CD4-positive, alpha-beta memory T cell (primary cell): ENCODE measurements around the gene SLC16A4. TPM values are rescaled to one million over a fixed set of nuclear protein-coding genes. Genes with fewer than 3 reads are reported as not detected.

Experiments used
- CTCF ChIA-PET: fragments of 350-600 bp; sonication (Branson Sonifier 250); formaldehyde crosslinking; loops from one replicate; lab custom pipeline; 2021; ENCODE audit warnings: inconsistent platforms; ENCODE audit not compliant: partially characterized antibody; lab: Charles Lee
- POLR2A ChIA-PET: fragments of 350-600 bp; sonication (Branson Sonifier 250); formaldehyde crosslinking; loops from one replicate; lab custom pipeline; 2021; ENCODE audit not compliant: partially characterized antibody; lab: Charles Lee
- DNase-seq, 5 donors: peaks; one replicate each; pipeline versions ENCODE4 v3.0.0 to v3.0.0-alpha.2; 2020 to 2022; ENCODE audit warnings: mixed read lengths in 1 of 5
- H3K27ac ChIP-seq: one replicate; pipeline ENCODE4 v1.7.0; 2013; ENCODE audit warnings: low read depth, low read length
- H3K27me3 ChIP-seq: 2 replicates; pipeline ENCODE4 v1.7.0; 2013; ENCODE audit warnings: mild to moderate bottlenecking, low read length, moderate library complexity; ENCODE audit not compliant: insufficient read depth
- H3K36me3 ChIP-seq: 2 replicates; pipeline ENCODE4 v1.7.0; 2013; ENCODE audit warnings: mild to moderate bottlenecking, low read length, moderate library complexity; ENCODE audit not compliant: insufficient read depth
- H3K4me1 ChIP-seq: 2 replicates; pipeline ENCODE4 v1.7.0; 2013; ENCODE audit warnings: mild to moderate bottlenecking, low read length, moderate library complexity; ENCODE audit not compliant: insufficient read depth
- H3K4me3 ChIP-seq, 2 donors: one replicate each; pipeline ENCODE4 v1.7.0; 2013; ENCODE audit warnings: low read length in 2 of 2, mild to moderate bottlenecking in 1 of 2
- H3K9me3 ChIP-seq, 2 donors: one replicate each; pipeline ENCODE4 v1.7.0; 2013; ENCODE audit warnings: low read length in 2 of 2, control low read depth in 1 of 2; ENCODE audit not compliant: control insufficient read depth in 1 of 2
- H3K27ac Mint-ChIP-seq, 7 donors: one replicate each; pipeline ENCODE4 v1.8.0; 2020 to 2021; ENCODE audit warnings: mixed read lengths in 7 of 7, mild to moderate bottlenecking in 6 of 7, inconsistent platforms in 3 of 7, moderate library complexity in 3 of 7
- H3K27me3 Mint-ChIP-seq, 2 donors: one replicate each; pipeline ENCODE4 v1.8.0; 2020 to 2021; ENCODE audit warnings: mixed read lengths in 2 of 2
- H3K36me3 Mint-ChIP-seq, 2 donors: one replicate each; pipeline ENCODE4 v1.8.0; 2020 to 2021; ENCODE audit warnings: mixed read lengths in 2 of 2, inconsistent platforms in 1 of 2, mild to moderate bottlenecking in 1 of 2
- H3K4me1 Mint-ChIP-seq, 4 donors: one replicate each; pipeline ENCODE4 v1.8.0; 2020 to 2021; ENCODE audit warnings: mixed read lengths in 4 of 4, mild to moderate bottlenecking in 1 of 4
- H3K4me3 Mint-ChIP-seq, 8 donors: one replicate each; pipeline ENCODE4 v1.8.0; 2020 to 2021; ENCODE audit warnings: mixed read lengths in 8 of 8, mild to moderate bottlenecking in 7 of 8, moderate library complexity in 6 of 8, inconsistent platforms in 3 of 8
- H3K9me3 Mint-ChIP-seq, 8 donors: one replicate each; pipeline ENCODE4 v1.8.0; 2020 to 2021; ENCODE audit warnings: mixed read lengths in 8 of 8, mild to moderate bottlenecking in 5 of 8, inconsistent platforms in 3 of 8, moderate library complexity in 1 of 8
- intact Hi-C: fragments of 100-400 bp; cut with micrococcal nuclease; formaldehyde crosslinking; loops from one replicate; pipeline ENCODE4 v1.15.1; 2023
- polyA plus RNA-seq, 2 donors: library from polyadenylated mRNA; unstranded; fragments of 300-500 nt; fragmentation: Illumina TruSeq; gene quantifications; one replicate each; pipeline ENCODE4 v1.2.3, GENCODE V29; 2021
- total RNA-seq, 2 experiments: library from RNA; stranded (reverse); gene quantifications; one replicate each; pipeline ENCODE4 v1.2.3, GENCODE V29; 2021

Gene SLC16A4
- total and polyA plus RNA-seq, 4 experiments from 2014 or later, result 0.29 to 0.90 (median 0.56) TPM

DNA sequence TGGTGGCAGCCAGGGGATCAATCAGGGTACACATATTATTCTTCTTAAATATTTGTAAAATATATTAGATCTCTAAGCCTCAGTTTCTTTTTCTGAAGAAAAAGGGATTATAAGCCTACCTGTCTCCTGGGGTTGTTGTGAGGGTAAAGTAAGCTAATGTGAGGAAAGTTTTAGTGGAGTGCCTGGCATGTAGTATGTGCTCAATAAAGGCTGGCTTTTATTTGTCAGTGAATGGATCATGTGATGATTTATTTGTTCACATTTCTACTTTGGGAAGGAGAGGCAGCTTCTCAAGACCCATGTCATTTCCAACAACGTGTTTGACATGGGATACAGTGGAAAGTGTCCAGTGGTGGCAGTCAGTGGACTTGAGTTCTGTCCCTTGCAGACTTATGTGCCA is 64.0 kb downstream of the SLC16A4 start:
- Histone ChIP-seq H3K27ac (no peak overlapping the region), H3K27me3 (no peaks in the 10 kb centered on the region), H3K4me3 (no peak overlapping the region), H3K9me3 (no peaks in the 10 kb centered on the region), H3K4me1 (no peaks in the 10 kb centered on the region), H3K36me3 (no peaks in the 10 kb centered on the region)
- Mint-ChIP-seq H3K4me1 (no peaks in the 10 kb centered on the region), H3K9me3 (no peaks in the 10 kb centered on the region), H3K27ac (no peak overlapping the region), H3K27me3 (no peaks in the 10 kb centered on the region), H3K36me3 (peaks cover 0 to 4% of the 10 kb centered on the region in 2 donors), H3K4me3 (no peak overlapping the region)
- ChIA-PET CTCF (interaction anchor here (1.3 kb wide), 2 partner anchors 10 to 133 kb away, joined by 3 to 5 read pairs; no protein-coding TSS in a partner anchor), POLR2A (no interaction called here)
- no peak for DNase-seq
- intact Hi-C loops, result no loop called here

DNA sequence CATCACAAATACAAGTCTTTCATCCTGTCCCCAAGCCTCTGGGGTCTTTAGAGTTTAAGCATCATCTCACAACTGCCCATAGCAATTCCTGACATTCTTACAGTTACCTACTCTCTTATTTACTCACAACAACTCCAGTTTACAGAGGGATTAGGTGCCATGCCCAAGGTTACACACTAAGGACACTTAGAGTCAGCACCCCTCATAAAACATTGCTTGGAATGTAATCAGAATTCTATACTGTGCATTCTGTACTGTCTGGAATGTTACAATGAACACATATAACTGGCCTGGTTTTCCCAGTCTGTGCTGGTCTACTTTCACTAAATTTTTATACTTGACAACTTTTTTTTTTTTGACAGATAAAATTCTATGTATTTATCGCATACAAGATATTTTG is 66.2 kb downstream of the SLC16A4 start:
- Mint-ChIP-seq H3K9me3 (no peaks in the 10 kb centered on the region), H3K27ac (no peak overlapping the region), H3K4me1 (no peaks in the 10 kb centered on the region), H3K27me3 (no peaks in the 10 kb centered on the region), H3K4me3 (no peak overlapping the region), H3K36me3 (no peaks in the 10 kb centered on the region)
- intact Hi-C loops, result no loop called here
- H3K4me3 ChIP-seq, result no peak overlapping the region
- CTCF ChIA-PET, result interaction anchor here (1.0 to 2.0 kb wide), 2 partner anchors 12 to 128 kb away, joined by 3 to 7 read pairs; no protein-coding TSS in a partner anchor
- H3K36me3 ChIP-seq, result no peaks in the 10 kb centered on the region
- no peaks in the 10 kb centered on the region for H3K27me3 ChIP-seq
- no peak for DNase-seq
- H3K4me1 ChIP-seq, result no peaks in the 10 kb centered on the region
- H3K27ac ChIP-seq, result no peak overlapping the region
- POLR2A ChIA-PET, result no interaction called here
- no peaks in the 10 kb centered on the region for H3K9me3 ChIP-seq

DNA sequence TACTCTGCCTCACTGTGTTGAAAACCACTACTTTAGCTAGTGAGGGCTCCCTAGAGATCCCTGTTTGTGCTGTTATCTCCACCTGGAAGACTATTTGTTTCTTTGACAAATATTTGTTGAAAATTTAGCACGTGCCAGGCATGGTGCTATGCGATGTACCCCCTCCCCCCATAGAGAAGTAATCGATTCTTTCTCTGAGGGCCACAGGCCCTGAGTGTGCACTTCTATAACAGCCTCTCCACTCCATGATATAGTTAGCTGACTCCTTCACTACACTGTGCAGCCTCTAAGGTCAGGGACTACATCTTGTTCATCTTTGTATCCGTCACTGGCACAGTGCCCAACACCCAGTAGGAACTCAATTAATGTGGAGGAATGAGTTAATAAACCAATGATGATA is 69.0 kb downstream of the SLC16A4 start:
- Mint-ChIP-seq H3K27me3 (no peaks in the 10 kb centered on the region), H3K9me3 (no peaks in the 10 kb centered on the region), H3K4me1 (no peaks in the 10 kb centered on the region), H3K36me3 (no peaks in the 10 kb centered on the region), H3K4me3 (no peak overlapping the region), H3K27ac (no peak overlapping the region)
- Histone ChIP-seq H3K36me3 (no peaks in the 10 kb centered on the region), H3K27me3 (no peaks in the 10 kb centered on the region), H3K4me3 (no peak overlapping the region), H3K27ac (no peak overlapping the region), H3K4me1 (no peaks in the 10 kb centered on the region), H3K9me3 (no peaks in the 10 kb centered on the region)
- ChIA-PET POLR2A (interaction anchor here (1.0 kb wide), 1 partner anchor 118 kb away, joined by 3 read pairs; no protein-coding TSS in a partner anchor), CTCF (interaction anchor here (1.1 to 2.5 kb wide), 3 partner anchors 16 to 138 kb away, joined by 3 to 6 read pairs (median 5); no protein-coding TSS in a partner anchor)
- intact Hi-C loops, result no loop called here
- no peak for DNase-seq

DNA sequence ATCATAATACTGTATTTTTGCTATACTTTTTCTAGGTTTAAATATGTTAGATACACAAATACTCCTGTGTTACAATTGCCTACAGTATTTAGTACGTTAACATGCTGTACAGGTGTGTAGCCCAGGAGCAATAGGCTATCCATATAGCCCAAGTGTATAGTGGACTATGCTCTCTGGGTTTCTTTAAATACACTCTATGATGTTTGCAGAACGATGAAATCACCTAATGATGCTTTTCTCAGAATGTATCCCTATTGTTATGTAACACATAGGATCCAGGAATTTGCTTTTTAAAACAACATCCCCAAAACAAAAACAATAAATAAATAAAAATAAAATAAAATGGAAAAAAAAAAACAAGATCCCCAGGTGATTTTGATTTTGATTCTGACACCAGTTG is 69.8 kb downstream of the SLC16A4 start:
- H3K27me3 Mint-ChIP-seq, result no peaks in the 10 kb centered on the region
- CTCF ChIA-PET, result interaction anchor here (1.1 to 2.5 kb wide), 3 partner anchors 118 to 139 kb away, joined by 4 to 6 read pairs (median 5); no protein-coding TSS in a partner anchor
- H3K9me3 ChIP-seq, result no peaks in the 10 kb centered on the region
- POLR2A ChIA-PET, result no interaction called here
- H3K27ac Mint-ChIP-seq, result no peak overlapping the region
- H3K9me3 Mint-ChIP-seq, result no peaks in the 10 kb centered on the region
- H3K4me3 Mint-ChIP-seq, result no peak overlapping the region
- H3K4me3 ChIP-seq, result no peak overlapping the region
- no peaks in the 10 kb centered on the region for H3K36me3 Mint-ChIP-seq
- intact Hi-C loops, result no loop called here
- H3K27me3 ChIP-seq, result no peaks in the 10 kb centered on the region
- H3K36me3 ChIP-seq, result no peaks in the 10 kb centered on the region
- no peaks in the 10 kb centered on the region for H3K4me1 ChIP-seq
- no peak overlapping the region for H3K27ac ChIP-seq
- DNase-seq, result no peak
- no peaks in the 10 kb centered on the region for H3K4me1 Mint-ChIP-seq

DNA sequence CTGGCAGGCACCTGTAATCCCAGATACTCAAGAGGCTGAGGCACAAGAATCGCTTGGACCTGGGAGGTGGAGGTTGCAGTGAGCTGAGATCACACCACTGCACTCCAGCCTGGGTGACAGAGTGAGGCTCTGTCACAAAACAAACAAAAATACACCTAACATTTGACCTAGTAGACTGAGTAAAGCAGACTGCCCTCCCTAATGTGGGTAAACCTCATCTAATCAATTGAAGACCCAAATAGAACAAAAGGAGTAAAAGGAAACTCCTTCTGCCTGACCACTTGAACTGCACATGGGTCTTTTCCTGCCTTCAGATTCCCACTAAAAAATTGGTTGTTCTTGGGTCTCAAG is 70.7 kb downstream of the SLC16A4 start:
- H3K9me3 Mint-ChIP-seq, result no peaks in the 10 kb centered on the region
- POLR2A ChIA-PET, result interaction anchor here (1.0 kb wide), 1 partner anchor 19 kb away, joined by 3 read pairs; the partner anchor contains the start of gene RBM15
- H3K9me3 ChIP-seq, result no peaks in the 10 kb centered on the region
- no peaks in the 10 kb centered on the region for H3K27me3 ChIP-seq
- no peak overlapping the region for H3K4me3 ChIP-seq
- H3K4me3 Mint-ChIP-seq, result no peak overlapping the region
- H3K27ac Mint-ChIP-seq, result no peak overlapping the region
- intact Hi-C loops, result no loop called here
- H3K36me3 ChIP-seq, result no peaks in the 10 kb centered on the region
- no peaks in the 10 kb centered on the region for H3K27me3 Mint-ChIP-seq
- H3K4me1 Mint-ChIP-seq, result no peaks in the 10 kb centered on the region
- CTCF ChIA-PET, result interaction anchor here (1.7 to 17.5 kb wide), 3 partner anchors 114 to 176 kb away, joined by 4 to 724 read pairs (median 4); partner anchors contain the start of gene KCNC4
- no peak overlapping the region for H3K27ac ChIP-seq
- no peak for DNase-seq
- H3K36me3 Mint-ChIP-seq, result no peaks in the 10 kb centered on the region
- H3K4me1 ChIP-seq, result no peaks in the 10 kb centered on the region

DNA sequence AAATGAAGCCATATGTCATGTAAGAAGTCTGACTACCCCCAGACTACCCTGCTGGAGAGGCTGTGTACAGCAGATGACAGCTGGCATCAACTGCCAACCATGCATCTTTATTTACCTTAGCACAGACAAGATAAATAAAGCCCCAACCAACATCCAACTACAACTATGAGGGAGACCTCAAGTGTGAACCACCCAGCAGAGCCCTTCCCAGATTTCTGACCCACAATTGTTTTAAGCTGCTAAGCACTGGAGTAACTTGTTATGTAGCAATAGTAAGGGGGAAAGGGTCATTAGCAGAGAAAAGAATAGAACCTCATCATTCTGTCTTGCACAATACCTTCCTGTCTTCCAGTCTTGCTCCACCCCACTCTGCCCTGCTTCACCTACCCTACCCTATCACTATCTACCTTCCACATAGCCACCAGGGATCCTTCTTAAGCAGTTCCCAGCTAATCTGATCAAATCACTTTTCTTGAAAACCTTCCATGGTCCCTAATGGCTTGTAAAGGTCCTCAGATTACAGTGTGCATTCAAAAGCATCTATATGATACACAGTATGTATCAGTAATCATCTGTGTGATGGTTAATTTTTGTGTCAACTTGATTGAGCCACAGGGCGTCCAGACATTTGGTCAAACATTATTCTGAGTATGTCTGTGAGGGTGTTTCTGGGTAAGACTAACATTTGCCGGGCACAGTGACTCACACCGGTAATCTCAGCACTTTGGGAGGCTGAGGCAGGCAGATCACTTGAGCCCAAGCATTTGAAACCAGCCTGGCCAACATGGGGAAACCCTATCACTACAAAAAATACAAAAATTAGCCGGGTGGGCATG is 71.3 kb downstream of the SLC16A4 start:
- Mint-ChIP-seq H3K27me3 (no peaks in the 10 kb centered on the region), H3K4me1 (no peaks in the 10 kb centered on the region), H3K9me3 (no peaks in the 10 kb centered on the region), H3K4me3 (no peak overlapping the region), H3K27ac (no peak overlapping the region), H3K36me3 (no peaks in the 10 kb centered on the region)
- ChIA-PET CTCF (interaction anchor here (1.7 to 17.5 kb wide), 5 partner anchors 17 to 177 kb away, joined by 4 to 724 read pairs (median 7); partner anchors contain the start of gene KCNC4), POLR2A (interaction anchor here (1.0 kb wide), 1 partner anchor 20 kb away, joined by 3 read pairs; the partner anchor contains the start of gene RBM15)
- Histone ChIP-seq H3K36me3 (no peaks in the 10 kb centered on the region), H3K27me3 (no peaks in the 10 kb centered on the region), H3K27ac (no peak overlapping the region), H3K4me3 (no peak overlapping the region), H3K9me3 (no peaks in the 10 kb centered on the region), H3K4me1 (no peaks in the 10 kb centered on the region)
- no peak for DNase-seq
- intact Hi-C loops, result no loop called here

DNA sequence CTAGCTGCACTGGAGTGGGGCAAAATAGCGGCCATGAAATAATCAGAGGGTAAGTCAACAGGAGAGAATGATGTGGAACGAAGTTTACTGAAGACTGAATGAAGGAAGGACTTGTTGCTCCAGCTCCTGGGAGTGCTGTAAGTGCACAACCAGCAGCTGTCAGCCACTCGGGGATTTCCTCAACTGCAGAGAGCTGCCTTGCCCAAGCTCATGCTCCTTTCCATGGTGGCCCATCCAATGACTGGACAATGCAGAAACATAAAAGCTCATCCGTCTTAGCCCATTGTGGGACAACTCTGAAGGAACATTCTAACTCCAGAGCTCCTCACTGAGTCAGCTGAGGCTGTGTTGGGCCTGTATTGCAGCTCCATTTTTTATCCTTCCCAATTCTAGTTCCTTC is 72.8 kb downstream of the SLC16A4 start:
- ChIA-PET CTCF (interaction anchor here (1.2 to 17.5 kb wide), 6 partner anchors 14 to 142 kb away, joined by 3 to 724 read pairs (median 6); partner anchors contain the start of gene KCNC4), POLR2A (interaction anchor here (0.6 to 0.8 kb wide), 2 partner anchors 21 to 50 kb away, joined by 3 read pairs; partner anchors contain the start of gene RBM15)
- no peaks in the 10 kb centered on the region for H3K27me3 Mint-ChIP-seq
- no peak overlapping the region for H3K4me3 Mint-ChIP-seq
- H3K27ac ChIP-seq, result no peak overlapping the region
- H3K4me3 ChIP-seq, result no peak overlapping the region
- H3K4me1 Mint-ChIP-seq, result no peaks in the 10 kb centered on the region
- no peaks in the 10 kb centered on the region for H3K27me3 ChIP-seq
- H3K27ac Mint-ChIP-seq, result no peak overlapping the region
- no peaks in the 10 kb centered on the region for H3K9me3 Mint-ChIP-seq
- H3K36me3 Mint-ChIP-seq, result no peaks in the 10 kb centered on the region
- H3K9me3 ChIP-seq, result no peaks in the 10 kb centered on the region
- no peaks in the 10 kb centered on the region for H3K4me1 ChIP-seq
- intact Hi-C loops, result no loop called here
- H3K36me3 ChIP-seq, result no peaks in the 10 kb centered on the region
- no peak for DNase-seq
